HK-2 (cell line): ENCODE data around the gene ST8SIA1.
"Not testable (repeated sequence)": the region's sequence is repeated elsewhere in the genome, so short reads cannot be mapped to it uniquely, and the experiment has no call there.

Experiments used
- DNase-seq: peaks from one replicate; pipeline ENCODE4 v3.0.0-alpha.2; 2018; ENCODE audit not compliant: unreplicated experiment

ST8SIA1 gene

GRCh38 chr12:22172501-22172900, 162.0 kb downstream of the ST8SIA1 start:
- DNase-seq: no peak

GRCh38 chr12:22169376-22169775, 165.1 kb downstream of the ST8SIA1 start:
- DNase-seq: no peak

- DNase-seq: no peak
Observed at GRCh38 chr12:22164139-22164538, 170.4 kb downstream of the ST8SIA1 start.

GRCh38 chr12:22163594-22163993, 170.9 kb downstream of the ST8SIA1 start:
- no peak for DNase-seq

GRCh38 chr12:22160396-22161003, 174.0 kb downstream of the ST8SIA1 start:
- no peak for DNase-seq

- DNase-seq: not testable (repeated sequence)
Observed at GRCh38 chr12:22149286-22149685, 185.2 kb downstream of the ST8SIA1 start.

- DNase-seq: not testable (repeated sequence)
Observed at GRCh38 chr12:22146686-22147085, 187.8 kb downstream of the ST8SIA1 start.
